Measurements from ENCODE around the gene FAM78B. TPM values are rescaled to one million over a fixed set of nuclear protein-coding genes. Genes with fewer than 3 reads are reported as not detected.

FAM78B gene
- polyA plus RNA-seq, 1 experiment: 0.25 TPM

DNA sequence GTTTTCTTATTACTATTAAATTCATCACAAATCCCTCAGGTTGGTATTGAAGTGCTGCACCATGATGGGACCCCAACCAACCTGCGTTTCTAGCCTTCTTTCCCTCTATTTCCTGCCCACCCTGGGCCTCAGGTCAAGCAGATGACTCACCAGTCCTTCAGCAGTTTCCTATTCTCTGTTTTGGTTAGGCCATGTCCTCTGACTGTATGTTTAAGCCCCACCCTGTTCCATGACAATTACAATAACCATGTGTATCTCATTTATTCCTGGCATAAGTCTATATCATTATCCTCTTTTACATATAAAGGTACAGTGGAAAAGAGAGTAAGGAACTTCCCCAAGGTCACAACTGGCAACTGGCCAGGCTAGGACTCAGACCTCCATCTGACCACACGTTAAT, 5.3 kb upstream of the FAM78B start:
- ChIA-PET CTCF (no interaction called here), POLR2A (no interaction called here)
- H3K4me3 ChIP-seq (ENCODE audit: low read depth, low read length): no peak overlapping the region
- H3K36me3 ChIP-seq (ENCODE audit: control insufficient read depth, insufficient read depth, low read length): no peaks in the 10 kb centered on the region
- H3K27me3 ChIP-seq (ENCODE audit: control insufficient read depth, insufficient read depth, low read length): no peaks in the 10 kb centered on the region
- TF ChIP-seq, protein P1, sequence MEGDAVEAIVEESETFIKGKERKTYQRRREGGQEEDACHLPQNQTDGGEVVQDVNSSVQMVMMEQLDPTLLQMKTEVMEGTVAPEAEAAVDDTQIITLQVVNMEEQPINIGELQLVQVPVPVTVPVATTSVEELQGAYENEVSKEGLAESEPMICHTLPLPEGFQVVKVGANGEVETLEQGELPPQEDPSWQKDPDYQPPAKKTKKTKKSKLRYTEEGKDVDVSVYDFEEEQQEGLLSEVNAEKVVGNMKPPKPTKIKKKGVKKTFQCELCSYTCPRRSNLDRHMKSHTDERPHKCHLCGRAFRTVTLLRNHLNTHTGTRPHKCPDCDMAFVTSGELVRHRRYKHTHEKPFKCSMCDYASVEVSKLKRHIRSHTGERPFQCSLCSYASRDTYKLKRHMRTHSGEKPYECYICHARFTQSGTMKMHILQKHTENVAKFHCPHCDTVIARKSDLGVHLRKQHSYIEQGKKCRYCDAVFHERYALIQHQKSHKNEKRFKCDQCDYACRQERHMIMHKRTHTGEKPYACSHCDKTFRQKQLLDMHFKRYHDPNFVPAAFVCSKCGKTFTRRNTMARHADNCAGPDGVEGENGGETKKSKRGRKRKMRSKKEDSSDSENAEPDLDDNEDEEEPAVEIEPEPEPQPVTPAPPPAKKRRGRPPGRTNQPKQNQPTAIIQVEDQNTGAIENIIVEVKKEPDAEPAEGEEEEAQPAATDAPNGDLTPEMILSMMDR (IDR thresholded peaks at IDR 0.05; ENCODE audit: insufficient read depth, low read depth, low read length): no peak
- DNase-seq (ENCODE audit: low read depth): no peak

DNA sequence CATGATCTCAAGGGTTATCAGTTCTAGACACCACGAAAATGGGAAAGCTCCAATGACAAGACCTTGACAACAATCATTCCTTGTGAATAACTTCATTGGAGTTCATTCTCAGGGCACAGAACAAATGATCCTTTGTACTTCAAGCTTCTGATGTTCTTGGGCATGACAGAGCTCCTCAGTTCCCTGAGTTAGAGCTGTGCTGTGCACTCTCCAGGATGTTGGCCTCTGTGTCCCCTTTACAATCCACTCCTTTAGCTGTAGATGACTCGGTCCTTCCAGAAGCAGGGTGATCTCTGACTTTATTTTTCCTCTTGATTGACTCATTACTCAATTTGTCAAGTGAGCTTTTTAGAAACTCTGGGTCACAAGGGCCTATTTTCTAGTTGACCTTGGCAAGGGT, 3.9 kb upstream of the FAM78B start:
- no peak for DNase-seq (ENCODE audit: low read depth)
- ChIA-PET POLR2A (no interaction called here), CTCF (no interaction called here)
- H3K36me3 ChIP-seq (ENCODE audit: control insufficient read depth, insufficient read depth, low read length): no peaks in the 10 kb centered on the region
- H3K4me3 ChIP-seq (ENCODE audit: low read depth, low read length): no peak overlapping the region
- TF ChIP-seq, protein P1 (IDR thresholded peaks at IDR 0.05; ENCODE audit: insufficient read depth, low read depth, low read length): no peak
- peaks cover 3% of the 10 kb centered on the region for H3K27me3 ChIP-seq (ENCODE audit: control insufficient read depth, insufficient read depth, low read length)

DNA sequence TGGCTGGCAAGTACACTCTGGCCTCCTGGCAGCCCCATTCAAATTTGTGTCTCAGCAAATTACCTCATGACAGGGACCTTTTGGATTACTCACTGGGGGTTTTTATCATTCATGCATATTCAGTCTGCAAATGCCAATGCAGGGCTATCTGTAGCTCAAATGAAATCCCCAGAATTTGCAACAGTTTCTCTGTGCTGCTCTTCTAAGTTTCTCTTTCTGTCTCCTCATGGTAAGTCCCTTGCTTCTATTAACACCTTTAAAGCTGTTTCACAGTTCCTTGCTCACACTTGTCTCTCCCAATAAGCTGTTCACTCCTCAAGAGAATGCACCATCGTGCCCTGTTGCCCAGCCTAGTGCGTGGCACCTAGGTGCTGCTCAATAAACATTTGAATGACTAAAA, 3.3 kb upstream of the FAM78B start:
- Histone ChIP-seq H3K27me3 (ENCODE audit: control insufficient read depth, insufficient read depth, low read length) (peaks cover 9% of the 10 kb centered on the region), H3K36me3 (ENCODE audit: control insufficient read depth, insufficient read depth, low read length) (no peaks in the 10 kb centered on the region), H3K4me3 (ENCODE audit: low read depth, low read length) (no peak overlapping the region)
- DNase-seq (ENCODE audit: low read depth): no peak
- ChIA-PET POLR2A (no interaction called here), CTCF (interaction anchor here (0.6 kb wide), 1 partner anchor 802 kb away, joined by 3 read pairs; no protein-coding TSS in a partner anchor)
- TF ChIP-seq, protein P1 (IDR thresholded peaks at IDR 0.05; ENCODE audit: insufficient read depth, low read depth, low read length): no peak

DNA sequence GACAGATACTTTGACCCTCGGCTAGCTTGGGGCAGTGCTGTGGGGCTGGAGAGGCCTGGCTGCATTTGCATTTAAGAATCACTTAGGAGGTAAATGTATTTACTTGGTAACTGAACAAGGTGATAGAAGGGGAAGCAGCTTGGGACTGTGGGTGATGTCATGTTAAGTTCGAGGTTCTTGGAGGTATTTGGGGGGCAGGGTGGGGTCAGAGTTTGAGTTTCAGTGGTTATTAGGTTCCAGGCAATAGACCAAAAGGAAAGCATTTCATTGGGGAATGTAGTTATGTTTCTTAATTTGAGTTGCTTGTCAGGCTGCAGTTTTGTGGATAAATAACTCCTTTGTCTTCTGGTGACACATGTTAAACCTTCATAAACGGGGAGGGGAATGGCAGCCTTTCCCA, 2.4 kb upstream of the FAM78B start:
- POLR2A ChIA-PET: no interaction called here
- Histone ChIP-seq H3K36me3 (ENCODE audit: control insufficient read depth, insufficient read depth, low read length) (no peaks in the 10 kb centered on the region), H3K27me3 (ENCODE audit: control insufficient read depth, insufficient read depth, low read length) (peaks cover 11% of the 10 kb centered on the region), H3K4me3 (ENCODE audit: low read depth, low read length) (no peak overlapping the region)
- TF ChIP-seq, protein P1 (IDR thresholded peaks at IDR 0.05; ENCODE audit: insufficient read depth, low read depth, low read length): no peak
- DNase-seq (ENCODE audit: low read depth): no peak
- CTCF ChIA-PET: no interaction called here

DNA sequence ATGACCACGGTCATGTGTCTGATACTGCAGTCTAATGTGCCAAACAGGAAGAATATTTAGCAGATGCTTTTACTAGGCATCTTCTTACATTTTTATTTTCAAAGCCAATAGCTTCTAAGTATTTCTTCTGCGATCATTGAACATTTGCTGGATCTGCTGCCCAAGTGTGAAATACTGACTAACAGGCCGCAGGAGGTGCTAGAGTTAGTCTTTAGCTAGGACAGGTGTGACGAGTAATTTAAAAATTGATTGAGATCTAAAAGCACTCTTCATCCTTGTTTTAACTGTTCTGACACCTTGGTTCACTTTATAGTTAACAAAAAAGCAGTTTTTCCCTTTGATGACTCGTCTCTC, 748 bp upstream of the FAM78B start:
- CTCF ChIA-PET: interaction anchor here (0.6 to 1.2 kb wide), 3 partner anchors 10 to 1741 kb away, joined by 3 read pairs; no protein-coding TSS in a partner anchor
- Histone ChIP-seq H3K4me3 (ENCODE audit: low read depth, low read length) (peak overlapping the region; percentile 59; the same call in 1 of the 2 replicates), H3K27me3 (ENCODE audit: control insufficient read depth, insufficient read depth, low read length) (peaks cover 11% of the 10 kb centered on the region), H3K36me3 (ENCODE audit: control insufficient read depth, insufficient read depth, low read length) (no peaks in the 10 kb centered on the region)
- TF ChIP-seq, protein P1 (IDR thresholded peaks at IDR 0.05; ENCODE audit: insufficient read depth, low read depth, low read length): no peak
- no peak for DNase-seq (ENCODE audit: low read depth)
- POLR2A ChIA-PET: no interaction called here

Measured in BJ (cell line).